Measurements from ENCODE around the gene L1CAM. TPM values are rescaled to one million over a fixed set of nuclear protein-coding genes. Genes with fewer than 3 reads are reported as not detected.

Gene L1CAM
- total RNA-seq, 1 donor from 2014 or later = 11.0 TPM

GRCh38 chrX:153844509-153845082 is 41.4 kb downstream of the L1CAM start:
- intact Hi-C loops (cut with micrococcal nuclease) = no loop called here
- no peak overlapping the region for H3K4me3 Mint-ChIP-seq
- DNase-seq (no peak), ATAC-seq (ENCODE audit: low read depth) (no peak)
- H3K36me3 Mint-ChIP-seq (ENCODE audit: low read depth) = no peaks in the 10 kb centered on the region
- TF ChIP-seq CTCF (IDR thresholded peaks at IDR 0.05) = no peak
- H3K9me3 Mint-ChIP-seq = no peaks in the 10 kb centered on the region
- POLR2A ChIA-PET = interaction anchor here (0.6 kb wide), 1 partner anchor 160 kb away, joined by 3 read pairs; no protein-coding TSS in a partner anchor
- H3K27me3 Mint-ChIP-seq = peaks cover 7% of the 10 kb centered on the region
- peaks cover 10% of the 10 kb centered on the region for H3K4me1 Mint-ChIP-seq
- no peak overlapping the region for H3K27ac Mint-ChIP-seq
- CTCF ChIA-PET = no interaction called here

GRCh38 chrX:153836921-153837320 is 49.1 kb downstream of the L1CAM start:
- CTCF ChIA-PET = no interaction called here
- H3K4me3 Mint-ChIP-seq = no peak overlapping the region
- no peaks in the 10 kb centered on the region for H3K9me3 Mint-ChIP-seq
- DNase-seq (no peak), ATAC-seq (ENCODE audit: low read depth) (no peak)
- TF ChIP-seq CTCF (IDR thresholded peaks at IDR 0.05) = no peak
- H3K27ac Mint-ChIP-seq = no peak overlapping the region
- no peaks in the 10 kb centered on the region for H3K36me3 Mint-ChIP-seq (ENCODE audit: low read depth)
- POLR2A ChIA-PET = no interaction called here
- peaks cover 4% of the 10 kb centered on the region for H3K27me3 Mint-ChIP-seq
- intact Hi-C loops (cut with micrococcal nuclease) = no loop called here
- no peaks in the 10 kb centered on the region for H3K4me1 Mint-ChIP-seq

- Mint-ChIP-seq H3K27ac (no peak overlapping the region), H3K27me3 (peaks cover 6% of the 10 kb centered on the region), H3K4me1 (peaks cover 7% of the 10 kb centered on the region), H3K9me3 (no peaks in the 10 kb centered on the region), H3K36me3 (ENCODE audit: low read depth) (no peaks in the 10 kb centered on the region), H3K4me3 (no peak overlapping the region)
- CTCF ChIA-PET = no interaction called here
- POLR2A ChIA-PET = no interaction called here
- no peak for ATAC-seq (ENCODE audit: low read depth)
- no peak for TF ChIP-seq CTCF (IDR thresholded peaks at IDR 0.05)
- DNase-seq = no peak
- intact Hi-C loops (cut with micrococcal nuclease) = no loop called here
These were observed 53.2 kb downstream of the L1CAM start for GRCh38 chrX:153832728-153833127.

- no peak for TF ChIP-seq CTCF (IDR thresholded peaks at IDR 0.05)
- intact Hi-C loops (cut with micrococcal nuclease) = no loop called here
- peaks cover 7% of the 10 kb centered on the region for H3K4me1 Mint-ChIP-seq
- H3K27me3 Mint-ChIP-seq = peaks cover 16% of the 10 kb centered on the region
- DNase-seq = no peak
- ChIA-PET CTCF (no interaction called here), POLR2A (no interaction called here)
- no peaks in the 10 kb centered on the region for H3K36me3 Mint-ChIP-seq (ENCODE audit: low read depth)
- no peaks in the 10 kb centered on the region for H3K9me3 Mint-ChIP-seq
- no peak for ATAC-seq (ENCODE audit: low read depth)
- peak overlapping the region; percentile 28 for H3K4me3 Mint-ChIP-seq
- H3K27ac Mint-ChIP-seq = no peak overlapping the region
These were observed 54.4 kb downstream of the L1CAM start for GRCh38 chrX:153831429-153832150.

- ChIA-PET CTCF (no interaction called here), POLR2A (no interaction called here)
- H3K27me3 Mint-ChIP-seq = peaks cover 16% of the 10 kb centered on the region
- no peak overlapping the region for H3K4me3 Mint-ChIP-seq
- no peaks in the 10 kb centered on the region for H3K36me3 Mint-ChIP-seq (ENCODE audit: low read depth)
- DNase-seq = no peak
- H3K27ac Mint-ChIP-seq = no peak overlapping the region
- no peak for ATAC-seq (ENCODE audit: low read depth)
- TF ChIP-seq CTCF (IDR thresholded peaks at IDR 0.05) = no peak
- no peaks in the 10 kb centered on the region for H3K9me3 Mint-ChIP-seq
- intact Hi-C loops (cut with micrococcal nuclease) = no loop called here
- H3K4me1 Mint-ChIP-seq = peaks cover 7% of the 10 kb centered on the region
These were observed 55.1 kb downstream of the L1CAM start for GRCh38 chrX:153830640-153831428.
